ENCODE measurements around the gene GALNT17.
"Not testable (repeated sequence)": the region's sequence is repeated elsewhere in the genome, so short reads cannot be mapped to it uniquely, and the experiment has no call there.

The GALNT17 gene

GRCh38 chr7:71591876-71592275, 459.9 kb downstream of the GALNT17 start:
- Histone ChIP-seq H3K14ac (ENCODE audit: low read length) (no peak overlapping the region), H3K4ac (ENCODE audit: low read depth, low read length) (no peak overlapping the region), H3K23ac (ENCODE audit: low read length) (no peak overlapping the region), H3K9me3 (ENCODE audit: insufficient read depth, low read depth, low read length) (no peaks in the 10 kb centered on the region), H3K4me3 (ENCODE audit: low read depth, low read length) (no peak overlapping the region), H3K79me2 (ENCODE audit: control insufficient read depth, insufficient read depth, low read length, poor library complexity) (no peaks in the 10 kb centered on the region), H3K18ac (ENCODE audit: low read length) (no peak overlapping the region), H2AFZ (ENCODE audit: insufficient read depth, low read length, poor library complexity) (no peak overlapping the region), H4K12ac (ENCODE audit: low read depth, low read length) (no peak overlapping the region), H3K4me1 (ENCODE audit: control insufficient read depth in 1 of 2, insufficient read depth in 2 of 2, low read length in 2 of 2) (no peaks in the 10 kb centered on the region), H2BK12ac (ENCODE audit: low read length) (no peak overlapping the region), H3K36me3 (ENCODE audit: control insufficient read depth in 1 of 2, insufficient read depth in 2 of 2, low read length in 2 of 2) (no peaks in the 10 kb centered on the region), H3K4me2 (ENCODE audit: low read length) (no peak overlapping the region), H3K9ac (ENCODE audit: low read length) (no peak overlapping the region), H2BK120ac (ENCODE audit: insufficient read depth, low read length, poor library complexity) (no peak overlapping the region), H4K8ac (ENCODE audit: low read depth, low read length) (no peak overlapping the region), H2AK5ac (ENCODE audit: low read length) (no peak overlapping the region), H4K91ac (ENCODE audit: low read depth, low read length) (no peak overlapping the region), H3K27me3 (ENCODE audit: insufficient read depth, low read length) (no peaks in the 10 kb centered on the region), H3K27ac (ENCODE audit: low read depth, low read length) (no peak overlapping the region), H3K79me1 (ENCODE audit: low read length) (no peaks in the 10 kb centered on the region), H2BK5ac (ENCODE audit: low read depth, low read length, poor library complexity) (no peak overlapping the region)
- no CpG with 5 or more reads among the region's 7 CpGs for WGBS (ENCODE audit: extremely low coverage, insufficient coverage, insufficient read length)
- no peak for DNase-seq

- not testable (repeated sequence) for H3K9me3 ChIP-seq (ENCODE audit: insufficient read depth, low read depth, low read length); H3K27me3 ChIP-seq (ENCODE audit: insufficient read depth, low read length); H3K79me1 ChIP-seq (ENCODE audit: low read length); H3K4me1 ChIP-seq (ENCODE audit: control insufficient read depth in 1 of 2, insufficient read depth in 2 of 2, low read length in 2 of 2); H2AFZ ChIP-seq (ENCODE audit: insufficient read depth, low read length, poor library complexity); H4K91ac ChIP-seq (ENCODE audit: low read depth, low read length); H3K4me3 ChIP-seq (ENCODE audit: low read depth, low read length); H2AK5ac ChIP-seq (ENCODE audit: low read length); H4K12ac ChIP-seq (ENCODE audit: low read depth, low read length); H3K4ac ChIP-seq (ENCODE audit: low read depth, low read length); H3K36me3 ChIP-seq (ENCODE audit: control insufficient read depth in 1 of 2, insufficient read depth in 2 of 2, low read length in 2 of 2); H3K79me2 ChIP-seq (ENCODE audit: control insufficient read depth, insufficient read depth, low read length, poor library complexity); H3K18ac ChIP-seq (ENCODE audit: low read length); H2BK120ac ChIP-seq (ENCODE audit: insufficient read depth, low read length, poor library complexity); H3K27ac ChIP-seq (ENCODE audit: low read depth, low read length); H3K23ac ChIP-seq (ENCODE audit: low read length); H2BK12ac ChIP-seq (ENCODE audit: low read length); DNase-seq; H3K9ac ChIP-seq (ENCODE audit: low read length); H2BK5ac ChIP-seq (ENCODE audit: low read depth, low read length, poor library complexity); H3K14ac ChIP-seq (ENCODE audit: low read length); H4K8ac ChIP-seq (ENCODE audit: low read depth, low read length); H3K4me2 ChIP-seq (ENCODE audit: low read length)
- no CpG with 5 or more reads among the region's 4 CpGs for WGBS (ENCODE audit: extremely low coverage, insufficient coverage, insufficient read length)
Observed at GRCh38 chr7:71592388-71592787, 460.4 kb downstream of the GALNT17 start.

GRCh38 chr7:71594736-71595135, 462.8 kb downstream of the GALNT17 start:
- DNase-seq: no peak
- no peak overlapping the region for H2AK5ac ChIP-seq (ENCODE audit: low read length)
- H3K14ac ChIP-seq (ENCODE audit: low read length): no peak overlapping the region
- H3K4me2 ChIP-seq (ENCODE audit: low read length): no peak overlapping the region
- H4K91ac ChIP-seq (ENCODE audit: low read depth, low read length): no peak overlapping the region
- no peaks in the 10 kb centered on the region for H3K27me3 ChIP-seq (ENCODE audit: insufficient read depth, low read length)
- H3K23ac ChIP-seq (ENCODE audit: low read length): no peak overlapping the region
- no peak overlapping the region for H2BK5ac ChIP-seq (ENCODE audit: low read depth, low read length, poor library complexity)
- no peaks in the 10 kb centered on the region for H3K79me1 ChIP-seq (ENCODE audit: low read length)
- H2BK12ac ChIP-seq (ENCODE audit: low read length): no peak overlapping the region
- H3K18ac ChIP-seq (ENCODE audit: low read length): no peak overlapping the region
- H3K9ac ChIP-seq (ENCODE audit: low read length): no peak overlapping the region
- no peak overlapping the region for H2BK120ac ChIP-seq (ENCODE audit: insufficient read depth, low read length, poor library complexity)
- no peak overlapping the region for H2AFZ ChIP-seq (ENCODE audit: insufficient read depth, low read length, poor library complexity)
- H3K4ac ChIP-seq (ENCODE audit: low read depth, low read length): no peak overlapping the region
- no peak overlapping the region for H3K27ac ChIP-seq (ENCODE audit: low read depth, low read length)
- no peaks in the 10 kb centered on the region for H3K36me3 ChIP-seq (ENCODE audit: control insufficient read depth in 1 of 2, insufficient read depth in 2 of 2, low read length in 2 of 2)
- no peak overlapping the region for H4K8ac ChIP-seq (ENCODE audit: low read depth, low read length)
- H3K79me2 ChIP-seq (ENCODE audit: control insufficient read depth, insufficient read depth, low read length, poor library complexity): no peaks in the 10 kb centered on the region
- no peaks in the 10 kb centered on the region for H3K9me3 ChIP-seq (ENCODE audit: insufficient read depth, low read depth, low read length)
- no peaks in the 10 kb centered on the region for H3K4me1 ChIP-seq (ENCODE audit: control insufficient read depth in 1 of 2, insufficient read depth in 2 of 2, low read length in 2 of 2)
- H4K12ac ChIP-seq (ENCODE audit: low read depth, low read length): no peak overlapping the region
- no peak overlapping the region for H3K4me3 ChIP-seq (ENCODE audit: low read depth, low read length)

- no peak for DNase-seq
- Histone ChIP-seq H3K4me3 (ENCODE audit: low read depth, low read length) (no peak overlapping the region), H3K79me1 (ENCODE audit: low read length) (no peaks in the 10 kb centered on the region), H4K12ac (ENCODE audit: low read depth, low read length) (no peak overlapping the region), H3K18ac (ENCODE audit: low read length) (no peak overlapping the region), H3K9ac (ENCODE audit: low read length) (no peak overlapping the region), H3K9me3 (ENCODE audit: insufficient read depth, low read depth, low read length) (no peaks in the 10 kb centered on the region), H2AK5ac (ENCODE audit: low read length) (no peak overlapping the region), H3K14ac (ENCODE audit: low read length) (no peak overlapping the region), H2BK5ac (ENCODE audit: low read depth, low read length, poor library complexity) (no peak overlapping the region), H3K79me2 (ENCODE audit: control insufficient read depth, insufficient read depth, low read length, poor library complexity) (no peaks in the 10 kb centered on the region), H3K4me1 (ENCODE audit: control insufficient read depth in 1 of 2, insufficient read depth in 2 of 2, low read length in 2 of 2) (no peaks in the 10 kb centered on the region), H3K27ac (ENCODE audit: low read depth, low read length) (no peak overlapping the region), H4K91ac (ENCODE audit: low read depth, low read length) (no peak overlapping the region), H2BK120ac (ENCODE audit: insufficient read depth, low read length, poor library complexity) (no peak overlapping the region), H2BK12ac (ENCODE audit: low read length) (no peak overlapping the region), H3K23ac (ENCODE audit: low read length) (no peak overlapping the region), H3K4me2 (ENCODE audit: low read length) (no peak overlapping the region), H4K8ac (ENCODE audit: low read depth, low read length) (no peak overlapping the region), H3K36me3 (ENCODE audit: control insufficient read depth in 1 of 2, insufficient read depth in 2 of 2, low read length in 2 of 2) (no peaks in the 10 kb centered on the region), H3K4ac (ENCODE audit: low read depth, low read length) (no peak overlapping the region), H2AFZ (ENCODE audit: insufficient read depth, low read length, poor library complexity) (no peak overlapping the region), H3K27me3 (ENCODE audit: insufficient read depth, low read length) (no peaks in the 10 kb centered on the region)
- WGBS (ENCODE audit: extremely low coverage, insufficient coverage, insufficient read length): no CpG with 5 or more reads among the region's 3 CpGs
Observed at GRCh38 chr7:71595176-71595575, 463.2 kb downstream of the GALNT17 start.

- WGBS (ENCODE audit: extremely low coverage, insufficient coverage, insufficient read length): no CpG with 5 or more reads among the region's 6 CpGs
- Histone ChIP-seq H3K4me2 (ENCODE audit: low read length) (no peak overlapping the region), H3K36me3 (ENCODE audit: control insufficient read depth in 1 of 2, insufficient read depth in 2 of 2, low read length in 2 of 2) (no peaks in the 10 kb centered on the region), H4K8ac (ENCODE audit: low read depth, low read length) (no peak overlapping the region), H3K14ac (ENCODE audit: low read length) (no peak overlapping the region), H3K9ac (ENCODE audit: low read length) (no peak overlapping the region), H3K4me3 (ENCODE audit: low read depth, low read length) (no peak overlapping the region), H3K4ac (ENCODE audit: low read depth, low read length) (no peak overlapping the region), H2AFZ (ENCODE audit: insufficient read depth, low read length, poor library complexity) (no peak overlapping the region), H3K79me1 (ENCODE audit: low read length) (no peaks in the 10 kb centered on the region), H3K4me1 (ENCODE audit: control insufficient read depth in 1 of 2, insufficient read depth in 2 of 2, low read length in 2 of 2) (no peaks in the 10 kb centered on the region), H4K12ac (ENCODE audit: low read depth, low read length) (no peak overlapping the region), H3K18ac (ENCODE audit: low read length) (no peak overlapping the region), H2BK120ac (ENCODE audit: insufficient read depth, low read length, poor library complexity) (no peak overlapping the region), H2AK5ac (ENCODE audit: low read length) (no peak overlapping the region), H3K23ac (ENCODE audit: low read length) (no peak overlapping the region), H3K27ac (ENCODE audit: low read depth, low read length) (no peak overlapping the region), H3K9me3 (ENCODE audit: insufficient read depth, low read depth, low read length) (no peaks in the 10 kb centered on the region), H2BK12ac (ENCODE audit: low read length) (no peak overlapping the region), H2BK5ac (ENCODE audit: low read depth, low read length, poor library complexity) (no peak overlapping the region), H4K91ac (ENCODE audit: low read depth, low read length) (no peak overlapping the region), H3K27me3 (ENCODE audit: insufficient read depth, low read length) (no peaks in the 10 kb centered on the region), H3K79me2 (ENCODE audit: control insufficient read depth, insufficient read depth, low read length, poor library complexity) (no peaks in the 10 kb centered on the region)
- no peak for DNase-seq
Observed at GRCh38 chr7:71598553-71598952, 466.6 kb downstream of the GALNT17 start.
